Fibroblast of villous mesenchyme (primary cell): Measurements from ENCODE around the gene ESRRA. TPM values are rescaled to one million over a fixed set of nuclear protein-coding genes. Genes with fewer than 3 reads are reported as not detected.

Experiments used
- DNase-seq: peaks from one replicate; pipeline ENCODE4 v3.0.0-alpha.2; 2010; ENCODE audit warnings: low read depth
- H3K4me3 ChIP-seq: 2 replicates; pipeline ENCODE4 v1.5.1; 2011; ENCODE audit warnings: low read depth, mild to moderate bottlenecking, low read length
- CTCF ChIP-seq: IDR thresholded peaks from 2 replicates; pipeline ENCODE4 v1.5.1; 2012; ENCODE audit warnings: low read depth, mild to moderate bottlenecking, low read length; ENCODE audit not compliant: insufficient read depth
- total RNA-seq: library from RNA; depleted of rRNA; stranded (reverse); fragments of >200 nt; gene quantifications from 2 replicates; pipeline ENCODE4 v1.2.3, GENCODE V29; 2012

Gene ESRRA
- total RNA-seq, 1 donor, result 23.3 TPM

GRCh38 chr11:64275031-64275800, 30.1 kb upstream of the ESRRA start:
- no peak overlapping the region for H3K4me3 ChIP-seq
- no peak for DNase-seq
- no peak for TF ChIP-seq CTCF

DNA sequence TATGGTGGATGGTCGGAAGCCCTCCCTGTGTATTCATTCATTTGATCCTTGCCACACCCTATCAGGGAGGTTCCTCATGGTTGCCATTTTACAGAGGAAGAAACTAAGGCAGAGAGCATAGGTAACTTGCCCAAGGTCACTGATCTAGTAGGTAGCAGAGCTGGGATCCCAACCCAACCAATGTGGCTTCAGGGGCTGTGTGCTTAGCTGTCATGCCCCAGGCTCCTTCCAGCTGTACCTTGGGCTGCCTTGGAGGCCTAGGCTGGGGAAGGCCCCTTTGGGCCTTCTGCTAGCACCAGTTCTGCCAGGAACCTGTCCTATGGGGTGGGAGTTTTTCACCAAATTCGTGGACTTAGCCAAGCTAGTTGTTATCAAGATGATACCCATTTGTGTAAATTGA, 29.5 kb upstream of the ESRRA start:
- H3K4me3 ChIP-seq, result no peak overlapping the region
- DNase-seq, result no peak
- no peak for TF ChIP-seq CTCF

DNA sequence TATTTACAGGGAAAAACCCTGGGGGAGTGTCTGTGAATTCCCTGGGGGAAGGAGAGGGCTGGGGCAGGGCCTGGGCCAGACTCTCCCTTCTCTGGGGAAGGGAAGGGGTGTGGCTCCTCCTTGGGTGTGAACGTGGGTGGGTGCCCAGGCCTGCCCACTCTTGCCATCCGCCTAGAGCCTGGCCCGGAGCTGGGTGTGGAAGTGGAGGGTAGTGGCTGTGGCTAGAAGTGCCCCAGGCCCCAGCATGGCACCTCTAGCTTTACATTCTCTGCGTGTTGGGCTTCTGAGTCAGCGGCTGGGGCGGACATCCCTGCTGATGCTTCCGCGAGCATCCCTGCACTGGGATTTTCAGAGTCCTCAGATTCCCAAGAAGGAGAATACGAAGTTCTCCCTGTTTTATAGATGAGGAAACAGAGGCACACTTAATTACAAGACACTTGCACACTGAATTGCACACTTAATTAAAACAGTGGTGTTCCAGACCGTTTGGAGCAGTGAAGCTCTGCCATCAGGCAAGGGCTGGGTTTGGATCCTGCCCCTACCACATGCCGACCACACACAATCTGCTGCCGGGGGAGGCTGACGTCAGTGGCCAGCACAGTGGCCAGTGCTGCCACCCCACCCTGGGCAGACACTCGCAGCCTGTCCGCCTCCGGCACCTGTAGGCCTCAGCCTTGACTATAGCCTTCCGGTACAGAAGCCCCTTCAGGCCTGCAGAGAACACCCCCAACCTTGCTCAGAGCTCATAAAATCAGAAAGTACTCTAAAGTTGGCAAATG, 28.5 kb upstream of the ESRRA start:
- TF ChIP-seq CTCF, result no peak
- no peak overlapping the region for H3K4me3 ChIP-seq
- no peak for DNase-seq

DNA sequence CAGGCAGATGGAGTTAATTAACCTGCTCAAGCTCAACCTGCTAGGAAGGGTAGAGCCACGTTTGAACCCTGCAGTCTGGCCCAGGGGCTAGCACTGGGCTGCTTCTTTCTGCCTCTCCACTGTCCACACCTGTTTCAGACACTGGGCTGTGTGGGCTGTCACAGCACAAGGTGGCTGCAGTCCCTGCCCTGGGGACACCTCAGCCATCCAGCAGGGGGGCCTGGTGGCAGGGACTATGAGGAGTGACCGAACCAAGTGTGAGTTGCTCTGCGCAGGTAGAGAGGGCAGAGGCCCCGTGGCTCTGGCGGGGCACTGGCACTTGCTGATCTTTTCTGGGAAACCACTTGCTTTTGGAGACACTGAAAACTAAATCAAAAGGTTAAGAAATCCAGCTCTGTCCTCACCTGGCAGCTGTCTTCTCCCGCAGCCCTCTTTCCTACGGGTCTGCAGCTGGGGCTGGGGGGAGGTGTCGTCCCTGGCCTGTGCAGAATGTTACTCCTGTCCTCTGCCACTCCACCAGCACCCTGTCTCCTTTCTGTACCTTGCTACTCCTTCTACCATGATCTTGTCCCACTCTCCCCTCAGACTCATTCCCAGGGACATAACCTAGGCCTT, 26.6 kb upstream of the ESRRA start:
- DNase-seq, result no peak
- H3K4me3 ChIP-seq, result no peak overlapping the region
- no peak for TF ChIP-seq CTCF

DNA sequence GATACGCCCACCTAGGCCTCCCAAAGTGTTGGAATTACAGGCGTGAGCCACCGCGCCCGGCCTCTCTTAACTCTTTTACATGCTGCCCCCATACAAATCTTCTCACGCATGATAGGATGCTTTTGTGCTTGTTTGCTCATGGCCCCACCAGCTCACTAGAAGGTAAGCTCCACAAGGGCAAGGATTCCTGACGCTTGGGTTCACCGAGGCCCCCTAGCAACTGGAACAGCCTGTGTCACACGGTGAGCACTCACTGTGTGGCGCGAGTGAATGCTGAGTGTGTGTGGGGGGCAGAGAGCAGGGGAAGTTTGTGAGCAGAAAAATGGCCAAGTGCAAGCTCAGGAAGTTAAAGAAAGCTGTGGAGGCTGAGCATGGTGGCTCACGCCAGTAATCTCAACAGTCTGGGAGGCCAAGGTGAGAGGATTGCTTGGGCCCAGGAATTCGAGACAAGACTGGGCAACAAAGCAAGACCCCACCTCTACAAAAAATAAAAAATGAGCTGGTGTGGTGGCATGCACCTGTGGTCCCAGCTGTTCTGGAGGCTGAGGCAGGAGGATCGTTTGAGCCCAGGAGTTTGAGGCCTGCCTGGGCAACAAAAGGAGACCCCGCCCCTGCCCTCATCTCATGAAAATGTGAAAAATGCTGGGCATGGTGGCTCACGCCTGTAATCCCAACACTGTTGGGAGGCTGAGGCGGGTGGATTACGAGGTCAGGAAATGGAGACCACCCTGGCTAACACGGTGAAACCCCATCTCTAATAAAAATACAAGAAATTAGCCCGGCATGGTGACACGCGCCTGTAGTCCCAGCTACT, 23.2 kb upstream of the ESRRA start:
- no peak for DNase-seq

More for the DNA sequence above, 23.2 kb upstream of the ESRRA start:
- H3K4me3 ChIP-seq, result no peak overlapping the region
- no peak for TF ChIP-seq CTCF
